ENCODE measurements around the gene KANK2.

KANK2 gene

GRCh38 chr19:11152318-11153062, 44.9 kb downstream of the KANK2 start:
- DNase-seq (ENCODE audit: low read depth): no peak
- H3K4me3 ChIP-seq (ENCODE audit: low read depth, low read length): no peak overlapping the region
- no peak for TF ChIP-seq CTCF (IDR thresholded peaks at IDR 0.05; ENCODE audit: low read depth, low read length, missing control alignments)

GRCh38 chr19:11151181-11151580, 46.2 kb downstream of the KANK2 start:
- TF ChIP-seq CTCF (IDR thresholded peaks at IDR 0.05; ENCODE audit: low read depth, low read length, missing control alignments): no peak
- DNase-seq (ENCODE audit: low read depth): no peak
- H3K4me3 ChIP-seq (ENCODE audit: low read depth, low read length): no peak overlapping the region

- DNase-seq (ENCODE audit: low read depth): no peak
- no peak overlapping the region for H3K4me3 ChIP-seq (ENCODE audit: low read depth, low read length)
- no peak for TF ChIP-seq CTCF (IDR thresholded peaks at IDR 0.05; ENCODE audit: low read depth, low read length, missing control alignments)
Observed at GRCh38 chr19:11148001-11148400, 49.3 kb downstream of the KANK2 start.

GRCh38 chr19:11145536-11145924, 51.8 kb downstream of the KANK2 start:
- no peak for DNase-seq (ENCODE audit: low read depth)
- H3K4me3 ChIP-seq (ENCODE audit: low read depth, low read length): no peak overlapping the region
- no peak for TF ChIP-seq CTCF (IDR thresholded peaks at IDR 0.05; ENCODE audit: low read depth, low read length, missing control alignments)

GRCh38 chr19:11142528-11143171, 54.7 kb downstream of the KANK2 start:
- TF ChIP-seq CTCF (IDR thresholded peaks at IDR 0.05; ENCODE audit: low read depth, low read length, missing control alignments): no peak
- H3K4me3 ChIP-seq (ENCODE audit: low read depth, low read length): no peak overlapping the region
- DNase-seq (ENCODE audit: low read depth): no peak

- no peak for DNase-seq (ENCODE audit: low read depth)
- H3K4me3 ChIP-seq (ENCODE audit: low read depth, low read length): no peak overlapping the region
- no peak for TF ChIP-seq CTCF (IDR thresholded peaks at IDR 0.05; ENCODE audit: low read depth, low read length, missing control alignments)
Observed at GRCh38 chr19:11141937-11142527, 55.3 kb downstream of the KANK2 start.

All from GM12864 (cell line).